H1 (cell line): ENCODE data around the gene ABHD14A.

Source experiments
- CEBPB ChIP-seq: IDR thresholded peaks from 2 replicates; pipeline ENCODE4 v1.6.1; 2012; ENCODE audit warnings: low read depth, low read length
- CTCF ChIP-seq, 3 experiments: IDR thresholded peaks; 1 replicate in 2 of 3; 2 replicates in 1 of 3; pipeline versions ENCODE4 v1.5.1 to v1.6.1; 2011; ENCODE audit warnings: low read length in 3 of 3, mild to moderate bottlenecking in 3 of 3, inconsistent platforms in 2 of 3, low read depth in 1 of 3, moderate library complexity in 1 of 3; ENCODE audit not compliant: insufficient read depth in 1 of 3; ENCODE audit errors: control extremely low read depth in 1 of 3
- EZH2 ChIP-seq: fragments of 200-600 bp; sonication (generic); IDR thresholded peaks from 2 replicates; pipeline ENCODE4 v1.7.1; 2012; ENCODE audit warnings: low read depth, mild to moderate bottlenecking, moderate library complexity, low read length, inconsistent platforms; ENCODE audit not compliant: severe bottlenecking
- JUN ChIP-seq: IDR thresholded peaks from 2 replicates; pipeline ENCODE4 v1.6.1; 2011; ENCODE audit warnings: low read depth, mild to moderate bottlenecking, improper control_type of control experiment, low read length
- MAX ChIP-seq: IDR thresholded peaks from 2 replicates; pipeline ENCODE4 v1.6.1; 2012; ENCODE audit warnings: inconsistent platforms
- TBP ChIP-seq: IDR thresholded peaks from 2 replicates; pipeline ENCODE4 v1.6.1; 2011; ENCODE audit warnings: low read depth, low read length, improper control_type of control experiment

GRCh38 chr3:51934139-51934850 is 40.6 kb upstream of the ABHD14A start:
- TF ChIP-seq TBP, result no peak
- no peak for TF ChIP-seq MAX
- TF ChIP-seq EZH2, result no peak
- TF ChIP-seq JUN, result no peak
- no peak for TF ChIP-seq CTCF (IDR thresholded peaks at IDR 0.05; ENCODE audit: control extremely low read depth in 1 of 3, insufficient read depth in 1 of 3, low read depth in 1 of 3, low read length in 3 of 3)
- no peak for TF ChIP-seq CEBPB
